Glutamatergic neuron (in vitro differentiated cells): ENCODE results near the gene KDM6A. TPM values are rescaled to one million over a fixed set of nuclear protein-coding genes. Genes with fewer than 3 reads are reported as not detected.
"Not testable (repeated sequence)": the region's sequence is repeated elsewhere in the genome, so short reads cannot be mapped to it uniquely, and the experiment has no call there.

Experiments
- DNase-seq: peaks from one replicate; pipeline ENCODE4 v3.0.0; 2022
- H3K27ac Mint-ChIP-seq: one replicate; pipeline ENCODE4 v1.8.0; 2020; ENCODE audit warnings: mild to moderate bottlenecking, mixed read lengths, inconsistent platforms; ENCODE audit not compliant: unreplicated experiment
- H3K27me3 Mint-ChIP-seq: one replicate; pipeline ENCODE4 v1.8.0; 2020; ENCODE audit warnings: mild to moderate bottlenecking, moderate library complexity, mixed read lengths, inconsistent platforms; ENCODE audit not compliant: unreplicated experiment
- H3K36me3 Mint-ChIP-seq: one replicate; pipeline ENCODE4 v1.8.0; 2020; ENCODE audit warnings: mild to moderate bottlenecking, mixed read lengths, inconsistent platforms; ENCODE audit not compliant: unreplicated experiment
- H3K4me1 Mint-ChIP-seq: one replicate; pipeline ENCODE4 v1.8.0; 2020; ENCODE audit warnings: mild to moderate bottlenecking, low read depth, mixed read lengths, inconsistent platforms; ENCODE audit not compliant: unreplicated experiment
- H3K4me3 Mint-ChIP-seq: one replicate; pipeline ENCODE4 v1.8.0; 2020; ENCODE audit warnings: mild to moderate bottlenecking, mixed read lengths, inconsistent platforms; ENCODE audit not compliant: unreplicated experiment
- H3K9me3 Mint-ChIP-seq: one replicate; pipeline ENCODE4 v1.8.0; 2020; ENCODE audit warnings: mild to moderate bottlenecking, moderate library complexity, mixed read lengths, inconsistent platforms; ENCODE audit not compliant: unreplicated experiment
- CTCF ChIP-seq: fragments of 200-600 bp; sonication (generic); IDR thresholded peaks from one replicate; pipeline ENCODE4 v1.5.0; 2021; ENCODE audit not compliant: partially characterized antibody, unreplicated experiment
- total RNA-seq: library from RNA; stranded (reverse); fragmentation: NEBNext Ultra II Directional; extraction: Animal tissue kit (Norgen Biotek cat#: 25700); gene quantifications from one replicate; pipeline ENCODE4 v1.2.1, GENCODE V29; 2021; ENCODE audit not compliant: unreplicated experiment

The KDM6A gene
- total RNA-seq, 1 donor from 2014 or later, result 26.5 TPM

GRCh38 chrX:44996277-44996676 lies 123.3 kb downstream of the KDM6A start:
- H3K4me3 Mint-ChIP-seq, result no peak overlapping the region
- peaks cover 2% of the 10 kb centered on the region for H3K9me3 Mint-ChIP-seq
- no peak for TF ChIP-seq CTCF
- peaks cover 4% of the 10 kb centered on the region for H3K4me1 Mint-ChIP-seq
- no peak overlapping the region for H3K27ac Mint-ChIP-seq
- no peak for DNase-seq
- H3K27me3 Mint-ChIP-seq, result peaks cover 5% of the 10 kb centered on the region
- no peaks in the 10 kb centered on the region for H3K36me3 Mint-ChIP-seq

- Mint-ChIP-seq H3K36me3 (no peaks in the 10 kb centered on the region), H3K4me3 (no peak overlapping the region), H3K27ac (no peak overlapping the region), H3K27me3 (peaks cover 5% of the 10 kb centered on the region), H3K4me1 (peaks cover 4% of the 10 kb centered on the region), H3K9me3 (peaks cover 2% of the 10 kb centered on the region)
- DNase-seq, result no peak
- no peak for TF ChIP-seq CTCF
These were observed 124.4 kb downstream of the KDM6A start for GRCh38 chrX:44997282-44997812.

GRCh38 chrX:44997888-44998287 lies 124.9 kb downstream of the KDM6A start:
- Mint-ChIP-seq H3K4me3 (no peak overlapping the region), H3K4me1 (peaks cover 4% of the 10 kb centered on the region), H3K27me3 (peaks cover 5% of the 10 kb centered on the region), H3K36me3 (no peaks in the 10 kb centered on the region), H3K9me3 (peaks cover 2% of the 10 kb centered on the region), H3K27ac (no peak overlapping the region)
- DNase-seq, result no peak
- no peak for TF ChIP-seq CTCF

GRCh38 chrX:44999237-44999636 lies 126.2 kb downstream of the KDM6A start:
- not testable (repeated sequence) for H3K36me3 Mint-ChIP-seq, H3K27me3 Mint-ChIP-seq, H3K4me3 Mint-ChIP-seq, DNase-seq, H3K4me1 Mint-ChIP-seq, H3K9me3 Mint-ChIP-seq, H3K27ac Mint-ChIP-seq

GRCh38 chrX:44999872-45000271 lies 126.9 kb downstream of the KDM6A start:
- not testable (repeated sequence) for H3K27me3 Mint-ChIP-seq, H3K4me1 Mint-ChIP-seq, H3K27ac Mint-ChIP-seq, H3K9me3 Mint-ChIP-seq, DNase-seq, H3K36me3 Mint-ChIP-seq, H3K4me3 Mint-ChIP-seq

GRCh38 chrX:45001048-45001447 lies 128.1 kb downstream of the KDM6A start:
- TF ChIP-seq CTCF, result no peak
- H3K27ac Mint-ChIP-seq, result no peak overlapping the region
- peaks cover 4% of the 10 kb centered on the region for H3K4me1 Mint-ChIP-seq
- no peaks in the 10 kb centered on the region for H3K36me3 Mint-ChIP-seq
- H3K4me3 Mint-ChIP-seq, result no peak overlapping the region
- no peaks in the 10 kb centered on the region for H3K27me3 Mint-ChIP-seq
- DNase-seq, result no peak
- H3K9me3 Mint-ChIP-seq, result peaks cover 3% of the 10 kb centered on the region
